Thoracic aorta (tissue), 2 donors: ENCODE results near the gene THAP12. TPM values are rescaled to one million over a fixed set of nuclear protein-coding genes. Genes with fewer than 3 reads are reported as not detected.

Experiments
- ATAC-seq: fragments of 150-250 bp; one replicate; pipeline ENCODE4 v1.8.0; 2017; ENCODE audit warnings: low read depth; ENCODE audit not compliant: insufficient number of reproducible peaks, low FRiP score
- DNase-seq: peaks from one replicate; pipeline ENCODE4 v3.0.0-alpha.2; 2020; ENCODE audit warnings: low spot score
- H3K27ac ChIP-seq, 2 donors: fragments of 200-600 bp; sonication (generic); 1 replicate in 1 of 2; 2 replicates in 1 of 2; pipeline ENCODE4 v1.5.1; 2016; ENCODE audit warnings: mild to moderate bottlenecking in 2 of 2, moderate library complexity in 2 of 2
- H3K27me3 ChIP-seq: fragments of 200-600 bp; sonication (generic); replicated peaks from 2 replicates; pipeline ENCODE4 v1.6.0; 2016; ENCODE audit warnings: mild to moderate bottlenecking; ENCODE audit not compliant: insufficient read depth
- H3K36me3 ChIP-seq: fragments of 200-600 bp; sonication (generic); one replicate; pipeline ENCODE4 v1.5.1; 2016
- H3K4me1 ChIP-seq, 2 donors: fragments of 200-600 bp; sonication (generic); 1 replicate in 1 of 2; 2 replicates in 1 of 2; pipeline versions ENCODE4 v1.5.1 to v1.6.0; 2016; ENCODE audit warnings: low read depth in 2 of 2, mild to moderate bottlenecking in 1 of 2; ENCODE audit not compliant: control insufficient read depth in 1 of 2
- H3K4me3 ChIP-seq: fragments of 200-600 bp; sonication (generic); 2 replicates; pipeline ENCODE4 v1.5.1; 2016; ENCODE audit warnings: mild to moderate bottlenecking
- H3K9me3 ChIP-seq: fragments of 200-600 bp; sonication (generic); 2 replicates; pipeline ENCODE4 v1.5.1; 2016
- CTCF ChIP-seq: fragments of 200-600 bp; sonication (generic); IDR thresholded peaks from one replicate; pipeline ENCODE4 v1.5.1; 2019; ENCODE audit warnings: antibody characterized with exemption
- total RNA-seq, 2 donors: library from RNA; depleted of rRNA; stranded (reverse); fragments of >200 nt; gene quantifications; one replicate each; pipeline versions ENCODE4 v1.1.0 to v1.2.3, GENCODE V29; 2016

Gene THAP12
- total RNA-seq, 2 donors from 2014 or later, result 38.0 to 38.3 TPM

DNA sequence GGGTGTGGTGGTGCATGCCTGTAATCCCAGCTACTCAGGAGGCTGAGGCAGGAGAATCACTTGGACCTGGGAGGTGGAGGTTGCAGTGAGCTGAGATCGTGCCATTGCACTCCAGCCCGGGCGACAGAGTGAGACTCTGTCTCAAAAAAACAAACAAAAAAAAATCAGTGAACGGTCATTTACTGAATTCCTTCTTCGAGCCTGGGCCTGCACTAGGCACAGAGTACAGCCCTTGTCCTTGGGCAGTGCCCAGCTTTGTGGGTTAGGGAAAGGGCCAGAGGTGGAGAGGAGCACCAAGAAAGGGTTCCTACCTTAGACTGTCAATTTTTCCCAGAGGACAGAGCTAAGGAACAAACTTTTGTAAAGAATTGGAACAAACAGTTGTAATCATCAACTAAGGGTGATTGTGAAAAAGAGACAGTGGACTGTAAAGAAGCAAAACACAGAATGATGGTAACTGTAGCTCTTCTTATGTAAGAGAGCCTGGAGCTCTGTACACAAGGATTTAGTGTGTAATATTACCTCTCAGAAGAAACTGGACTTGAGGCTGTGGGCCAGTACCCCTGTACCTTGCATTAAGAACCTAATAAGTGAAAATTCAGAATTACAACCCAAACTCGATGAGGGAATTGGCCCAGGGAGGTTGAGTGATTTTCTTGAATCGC lies 11.0 kb upstream of the THAP12 start:
- Histone ChIP-seq H3K27me3 (no peaks in the 10 kb centered on the region), H3K4me1 (no peaks in the 10 kb centered on the region), H3K27ac (no peak overlapping the region), H3K9me3 (no peaks in the 10 kb centered on the region), H3K4me3 (no peak overlapping the region), H3K36me3 (no peaks in the 10 kb centered on the region)
- DNase-seq (no peak), ATAC-seq (no peak)
- no peak for TF ChIP-seq CTCF

DNA sequence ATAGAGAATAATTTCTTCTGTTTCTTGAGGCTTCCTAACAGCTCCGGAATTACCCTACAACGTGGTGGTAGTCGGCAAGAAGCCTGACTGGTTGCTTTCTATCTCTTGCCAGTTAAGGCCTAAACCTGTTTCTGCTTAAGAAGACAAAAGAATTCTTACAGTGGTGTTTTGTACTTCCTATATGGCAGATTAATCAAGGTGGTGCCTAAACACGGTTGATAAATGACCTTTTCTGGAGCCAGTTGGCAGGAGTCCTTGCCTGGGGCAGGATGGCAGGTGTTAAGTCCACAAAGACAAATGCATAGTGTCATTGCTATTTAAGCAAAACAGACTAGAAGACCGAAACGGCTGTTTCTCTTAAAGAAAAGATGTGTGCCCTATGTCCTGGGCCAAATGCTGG lies 10.1 kb upstream of the THAP12 start:
- no peak for TF ChIP-seq CTCF
- H3K4me3 ChIP-seq, result no peak overlapping the region

DNA sequence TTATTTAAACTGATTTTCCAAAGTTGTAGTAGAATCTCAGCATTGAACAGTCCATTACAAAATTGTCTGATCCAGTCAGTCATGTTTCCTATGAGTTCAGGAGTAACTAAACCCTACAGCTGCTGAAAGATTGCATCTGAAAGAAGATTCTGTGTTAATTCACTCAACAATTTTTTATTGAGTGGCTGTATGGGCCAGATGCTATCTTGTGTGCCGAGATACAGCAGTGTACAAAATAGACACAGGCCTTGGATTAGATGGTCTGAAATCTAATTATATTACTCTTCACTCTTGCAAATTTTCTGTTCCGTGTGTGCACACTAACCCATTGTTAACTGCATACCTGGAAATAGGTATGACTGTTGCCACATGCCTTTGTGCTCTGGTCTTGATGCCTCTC lies 7.5 kb upstream of the THAP12 start:
- no peak for TF ChIP-seq CTCF
- Histone ChIP-seq H3K9me3 (no peaks in the 10 kb centered on the region), H3K27me3 (no peaks in the 10 kb centered on the region), H3K4me3 (no peak overlapping the region), H3K27ac (no peak overlapping the region), H3K4me1 (peaks cover 0 to 6% of the 10 kb centered on the region in 2 donors), H3K36me3 (no peaks in the 10 kb centered on the region)
- no peak for ATAC-seq
- DNase-seq, result no peak

More for the DNA sequence above, 10.1 kb upstream of the THAP12 start:
- ATAC-seq, result no peak
- DNase-seq, result no peak
- Histone ChIP-seq H3K9me3 (no peaks in the 10 kb centered on the region), H3K27ac (no peak overlapping the region), H3K4me1 (no peaks in the 10 kb centered on the region), H3K27me3 (no peaks in the 10 kb centered on the region), H3K36me3 (no peaks in the 10 kb centered on the region)

GRCh38 chr11:76385903-76386302 lies 5.0 kb upstream of the THAP12 start:
- Histone ChIP-seq H3K4me1 (peaks cover 0 to 23% of the 10 kb centered on the region in 2 donors), H3K27me3 (no peaks in the 10 kb centered on the region), H3K9me3 (no peaks in the 10 kb centered on the region), H3K36me3 (no peaks in the 10 kb centered on the region), H3K27ac (no peak overlapping the region), H3K4me3 (no peak overlapping the region)
- ATAC-seq (no peak), DNase-seq (no peak)
- TF ChIP-seq CTCF, result no peak

DNA sequence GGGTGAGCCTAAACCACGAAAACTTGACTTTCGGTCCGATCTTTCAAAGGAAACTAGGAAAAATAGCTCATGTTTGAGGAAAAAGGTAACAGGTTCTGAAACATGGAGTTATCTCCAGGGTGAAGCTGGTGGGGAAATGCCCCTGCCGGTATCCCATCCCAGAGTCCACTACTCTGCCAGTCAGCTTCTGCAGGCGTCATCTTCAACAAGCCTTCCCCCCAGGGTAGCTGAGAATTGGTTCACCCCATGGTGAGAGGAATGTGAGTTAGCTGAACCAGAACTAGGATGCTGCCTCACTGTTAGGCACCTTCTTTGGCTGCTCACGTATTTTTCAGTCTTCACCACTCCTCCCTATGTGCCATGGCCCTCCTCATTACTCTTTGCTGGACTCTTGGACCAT lies 1.3 kb upstream of the THAP12 start:
- Histone ChIP-seq H3K36me3 (no peaks in the 10 kb centered on the region), H3K27me3 (no peaks in the 10 kb centered on the region), H3K9me3 (no peaks in the 10 kb centered on the region), H3K4me3 (no peak overlapping the region), H3K4me1 (peaks cover 12 to 46% of the 10 kb centered on the region in 2 donors), H3K27ac (no peak overlapping the region)
- ATAC-seq, result no peak
- no peak for TF ChIP-seq CTCF
- DNase-seq, result no peak
